ENCODE results near the gene SRSF9.
A peak's percentile ranks its signal among the peaks of the same experiment; 100 is the strongest.
"Not testable (repeated sequence)": the region's sequence is repeated elsewhere in the genome, so short reads cannot be mapped to it uniquely, and the experiment has no call there.

Gene SRSF9

GRCh38 chr12:120446844-120447178, 22.7 kb downstream of the SRSF9 start:
- DNase-seq: not testable (repeated sequence)

- DNase-seq: peak; percentile 92
These were observed 23.4 kb downstream of the SRSF9 start, which contains the start of the genes GATC and TRIAP1 for GRCh38 chr12:120445911-120446843. Gene GATC (plus strand): TSS chr12:120446444. CDS start chr12:120446481, 37 bp downstream. Gene TRIAP1 (minus strand): TSS chr12:120446384. CDS start chr12:120446372, 12 bp downstream.

GRCh38 chr12:120444676-120445075, 24.9 kb downstream of the SRSF9 start:
- DNase-seq: no peak

- DNase-seq: peak; percentile 82
These were observed 29.8 kb downstream of the SRSF9 start for GRCh38 chr12:120439646-120440247.

- no peak for DNase-seq
These were observed 30.9 kb downstream of the SRSF9 start for GRCh38 chr12:120438495-120439198.

- peak; percentile 99 for DNase-seq
These were observed 31.6 kb downstream of the SRSF9 start, which contains the start of gene COX6A1 for GRCh38 chr12:120437735-120438494. Gene COX6A1 (plus strand): TSS chr12:120438113. CDS start chr12:120438127, 14 bp downstream.

- no peak for DNase-seq
These were observed 36.6 kb downstream of the SRSF9 start for GRCh38 chr12:120432772-120433525.

- DNase-seq: no peak
These were observed 40.2 kb downstream of the SRSF9 start for GRCh38 chr12:120429368-120429767.

GRCh38 chr12:120428597-120429229, 40.8 kb downstream of the SRSF9 start:
- no peak for DNase-seq

GRCh38 chr12:120425797-120426196, 43.8 kb downstream of the SRSF9 start:
- no peak for DNase-seq

GRCh38 chr12:120422892-120423456, 46.6 kb downstream of the SRSF9 start:
- DNase-seq: no peak

- DNase-seq: no peak
These were observed 47.8 kb downstream of the SRSF9 start for GRCh38 chr12:120421701-120422100.

- no peak for DNase-seq
These were observed 51.5 kb downstream of the SRSF9 start for GRCh38 chr12:120417917-120418580.

- no peak for DNase-seq
These were observed 52.9 kb downstream of the SRSF9 start for GRCh38 chr12:120416490-120417216.

- DNase-seq: no peak
These were observed 55.5 kb downstream of the SRSF9 start for GRCh38 chr12:120413901-120414695.

GRCh38 chr12:120412421-120412820, 57.1 kb downstream of the SRSF9 start:
- DNase-seq: no peak
